GM23338 (cell line): ENCODE results near the gene MYLK. TPM values are rescaled to one million over a fixed set of nuclear protein-coding genes. Genes with fewer than 3 reads are reported as not detected.
A peak's percentile ranks its signal among the peaks of the same experiment; 100 is the strongest.

Experiments used
- ATAC-seq: fragments of 200-7000 bp; cut with Tn5 transposase; 3 replicates; pipeline ENCODE4 v1.9.1; 2020
- DNase-seq: peaks from one replicate; pipeline ENCODE4 v3.0.0-alpha.2; 2015; ENCODE audit warnings: low spot score
- H2AFZ ChIP-seq: fragments of 200-600 bp; sonication (generic); 2 replicates; pipeline ENCODE4 v1.8.0; 2016; ENCODE audit warnings: antibody characterized with exemption, mild to moderate bottlenecking, moderate library complexity
- H3F3A ChIP-seq: fragments of 200-600 bp; sonication (generic); replicated peaks from 2 replicates; pipeline ENCODE4 v1.8.0; 2017; ENCODE audit warnings: antibody characterized with exemption, mixed run types, low read depth
- H3K27ac ChIP-seq: fragments of 200-600 bp; sonication (generic); 2 replicates; pipeline ENCODE4 v1.6.1; 2016; ENCODE audit warnings: low read depth
- H3K27me3 ChIP-seq: fragments of 200-600 bp; sonication (generic); 2 replicates; pipeline ENCODE4 v1.8.0; 2016; ENCODE audit warnings: mild to moderate bottlenecking, mixed run types, moderate library complexity; ENCODE audit not compliant: insufficient read depth
- H3K36me3 ChIP-seq: fragments of 200-600 bp; sonication (generic); 2 replicates; pipeline ENCODE4 v1.8.0; 2016; ENCODE audit warnings: mild to moderate bottlenecking; ENCODE audit not compliant: insufficient read depth
- H3K4me1 ChIP-seq: fragments of 200-600 bp; sonication (generic); 2 replicates; pipeline ENCODE4 v1.8.0; 2016; ENCODE audit warnings: mild to moderate bottlenecking, moderate library complexity; ENCODE audit not compliant: insufficient read depth
- H3K4me2 ChIP-seq: fragments of 200-600 bp; sonication (generic); 2 replicates; pipeline ENCODE4 v1.7.1; 2017; ENCODE audit warnings: mixed run types
- H3K4me3 ChIP-seq: fragments of 200-600 bp; sonication (generic); 2 replicates; pipeline ENCODE4 v1.6.1; 2016; ENCODE audit warnings: mixed run types
- H3K79me2 ChIP-seq: fragments of 200-600 bp; sonication (generic); replicated peaks from 2 replicates; pipeline ENCODE4 v1.8.0; 2017; ENCODE audit warnings: mild to moderate bottlenecking; ENCODE audit not compliant: insufficient read depth
- H3K9me2 ChIP-seq: fragments of 200-600 bp; sonication (generic); 2 replicates; pipeline ENCODE4 v1.8.0; 2017; ENCODE audit not compliant: insufficient read depth
- H4K20me1 ChIP-seq: fragments of 200-600 bp; sonication (generic); replicated peaks from 2 replicates; pipeline ENCODE4 v1.8.0; 2017; ENCODE audit warnings: mild to moderate bottlenecking; ENCODE audit not compliant: insufficient read depth
- H3K27ac Mint-ChIP-seq: 2 replicates; pipeline ENCODE4 v1.8.0; 2020; ENCODE audit warnings: inconsistent platforms, mild to moderate bottlenecking, moderate library complexity, mixed read lengths
- H3K27me3 Mint-ChIP-seq: 3 replicates; pipeline ENCODE4 v1.8.0; 2022; ENCODE audit warnings: low read depth, mild to moderate bottlenecking, moderate library complexity, mixed read lengths, inconsistent platforms; ENCODE audit not compliant: insufficient read depth, poor library complexity
- H3K36me3 Mint-ChIP-seq: 3 replicates; pipeline ENCODE4 v1.8.0; 2021; ENCODE audit warnings: low read depth, mild to moderate bottlenecking, inconsistent platforms, moderate library complexity, mixed read lengths
- H3K4me1 Mint-ChIP-seq: 3 replicates; pipeline ENCODE4 v1.8.0; 2020; ENCODE audit warnings: mild to moderate bottlenecking, inconsistent platforms, mixed read lengths
- H3K4me3 Mint-ChIP-seq: 3 replicates; pipeline ENCODE4 v1.8.0; 2021; ENCODE audit warnings: moderate library complexity, mild to moderate bottlenecking, inconsistent platforms, mixed read lengths
- H3K9me3 Mint-ChIP-seq: 3 replicates; pipeline ENCODE4 v1.8.0; 2020; ENCODE audit warnings: moderate library complexity, mild to moderate bottlenecking, inconsistent platforms, mixed read lengths
- CREB1 ChIP-seq: fragments of 250-450 bp; sonication (Bioruptor Pico); IDR thresholded peaks from 2 replicates; pipeline ENCODE4 v1.5.0; 2020; ENCODE audit warnings: low read depth, mild to moderate bottlenecking, moderate library complexity
- CTCF ChIP-seq, 2 experiments: fragments of 200-600 bp in 1 of 2; sonication (generic) in 1 of 2; conservative IDR thresholded peaks; 2 replicates each; pipeline versions ENCODE4 v1.5.1 to v1.6.1; 2016 to 2017; ENCODE audit warnings: antibody characterized with exemption in 2 of 2, low read depth in 2 of 2, mild to moderate bottlenecking in 2 of 2, moderate library complexity in 1 of 2
- ETS1 ChIP-seq: IDR thresholded peaks from 2 replicates; pipeline ENCODE4 v1.6.1; 2016; ENCODE audit warnings: antibody characterized with exemption
- EZH2 ChIP-seq: fragments of 200-600 bp; sonication (generic); IDR thresholded peaks from one replicate; pipeline ENCODE4 v1.8.0; 2017; ENCODE audit warnings: antibody characterized with exemption, mild to moderate bottlenecking, low read depth; ENCODE audit not compliant: unreplicated experiment
- EZH2phosphoT487 ChIP-seq: fragments of 200-600 bp; sonication (generic); IDR thresholded peaks from one replicate; pipeline ENCODE4 v1.8.1; 2018; ENCODE audit warnings: antibody characterized with exemption; ENCODE audit not compliant: unreplicated experiment
- JUNB ChIP-seq: IDR thresholded peaks from one replicate; pipeline ENCODE4 v1.6.1; 2016; ENCODE audit warnings: antibody characterized with exemption; ENCODE audit not compliant: unreplicated experiment
- NANOG ChIP-seq: IDR thresholded peaks from 2 replicates; pipeline ENCODE4 v1.6.1; 2016; ENCODE audit warnings: antibody characterized with exemption, borderline replicate concordance
- POLR2AphosphoS5 ChIP-seq: IDR thresholded peaks from 2 replicates; pipeline ENCODE4 v1.6.1; 2016; ENCODE audit warnings: antibody characterized with exemption, low read depth
- ZNF114 ChIP-seq: fragments of 250-450 bp; sonication (Bioruptor Pico); IDR thresholded peaks from 2 replicates; pipeline ENCODE4 v1.5.0; 2020; ENCODE audit warnings: mild to moderate bottlenecking, moderate library complexity
- ZNF331 ChIP-seq: fragments of 250-450 bp; sonication (Bioruptor Pico); IDR thresholded peaks from 2 replicates; pipeline ENCODE4 v1.5.0; 2020; ENCODE audit warnings: low read depth, mild to moderate bottlenecking, moderate library complexity
- polyA plus RNA-seq: library from polyadenylated mRNA; unstranded; fragments of >200 nt; fragmentation: Nextera tagmentation; extraction: Ambion mirVana; gene quantifications from 2 replicates; pipeline ENCODE4 v1.2.1, GENCODE V29; 2016
- total RNA-seq: library from RNA; depleted of rRNA; stranded (reverse); fragments of >200 nt; shearing (Covaris generic); gene quantifications from 2 replicates; pipeline ENCODE4 v1.2.3, GENCODE V29; 2014
- TF ChIP-seq, protein P1 (sequence below): IDR thresholded peaks from one replicate; pipeline ENCODE4 v1.6.1; 2018; ENCODE audit warnings: antibody characterized with exemption; ENCODE audit not compliant: unreplicated experiment

Gene MYLK
- total and polyA plus RNA-seq, 2 experiments from 2014 or later = 11.5 to 17.9 TPM

- DNase-seq (no peak), ATAC-seq (no peak)
- Histone ChIP-seq H3K4me2 (no peak overlapping the region), H3K27ac (peak overlapping the region; percentile 75; the same call in 1 of the 2 replicates), H3K79me2 (no peaks in the 10 kb centered on the region), H3F3A (no peaks in the 10 kb centered on the region), H3K9me2 (no peaks in the 10 kb centered on the region), H3K27me3 (no peaks in the 10 kb centered on the region), H2AFZ (no peak overlapping the region), H3K36me3 (no peaks in the 10 kb centered on the region), H3K4me3 (no peak overlapping the region), H4K20me1 (no peaks in the 10 kb centered on the region), H3K4me1 (no peaks in the 10 kb centered on the region)
- H3K27ac Mint-ChIP-seq = 0 out of 2 replicates have a peak overlapping the region, but pooled peaks have one; percentile 0
- H3K4me3 Mint-ChIP-seq = no peak overlapping the region
- H3K9me3 Mint-ChIP-seq = no peaks in the 10 kb centered on the region
- peaks cover 11% of the 10 kb centered on the region for H3K4me1 Mint-ChIP-seq
- no peaks in the 10 kb centered on the region for H3K36me3 Mint-ChIP-seq
- no peaks in the 10 kb centered on the region for H3K27me3 Mint-ChIP-seq
- no peak for TF ChIP-seq ZNF114 (CRISPR knock-in tag)
- no peak for TF ChIP-seq ZNF331 (CRISPR knock-in tag)
- TF ChIP-seq CREB1 (CRISPR knock-in tag) = no peak
- no peak for TF ChIP-seq POLR2AphosphoS5
- TF ChIP-seq EZH2phosphoT487 = no peak
- no peak for TF ChIP-seq JUNB
- no peak for TF ChIP-seq NANOG
Observed at GRCh38 chr3:123767564-123768292, 116.4 kb downstream of the MYLK start.

- Mint-ChIP-seq H3K9me3 (no peaks in the 10 kb centered on the region), H3K27me3 (no peaks in the 10 kb centered on the region), H3K4me1 (peaks cover 11% of the 10 kb centered on the region), H3K27ac (no peak overlapping the region; the same call in 1 of the 2 replicates), H3K4me3 (no peak overlapping the region), H3K36me3 (no peaks in the 10 kb centered on the region)
- no peaks in the 10 kb centered on the region for H3K9me2 ChIP-seq
- ATAC-seq = peak; percentile 89
- no peaks in the 10 kb centered on the region for H3K36me3 ChIP-seq
- DNase-seq = peak; percentile 45
- H3K4me1 ChIP-seq = no peaks in the 10 kb centered on the region
- H3K4me2 ChIP-seq = no peak overlapping the region
- no peaks in the 10 kb centered on the region for H3K79me2 ChIP-seq
- H3K27ac ChIP-seq = peak overlapping the region; percentile 75; the same call in 1 of the 2 replicates
- H3K27me3 ChIP-seq = no peaks in the 10 kb centered on the region
- H2AFZ ChIP-seq = peak overlapping the region; percentile 39
- H3K4me3 ChIP-seq = no peak overlapping the region
- H3F3A ChIP-seq = no peaks in the 10 kb centered on the region
- H4K20me1 ChIP-seq = no peaks in the 10 kb centered on the region
- no peak for TF ChIP-seq EZH2phosphoT487
- TF ChIP-seq ETS1 = no peak
- no peak for TF ChIP-seq NANOG
- no peak for TF ChIP-seq CTCF (conservative IDR thresholded peaks at IDR 0.05; ENCODE audit: low read depth in 2 of 2)
- TF ChIP-seq, protein P1, sequence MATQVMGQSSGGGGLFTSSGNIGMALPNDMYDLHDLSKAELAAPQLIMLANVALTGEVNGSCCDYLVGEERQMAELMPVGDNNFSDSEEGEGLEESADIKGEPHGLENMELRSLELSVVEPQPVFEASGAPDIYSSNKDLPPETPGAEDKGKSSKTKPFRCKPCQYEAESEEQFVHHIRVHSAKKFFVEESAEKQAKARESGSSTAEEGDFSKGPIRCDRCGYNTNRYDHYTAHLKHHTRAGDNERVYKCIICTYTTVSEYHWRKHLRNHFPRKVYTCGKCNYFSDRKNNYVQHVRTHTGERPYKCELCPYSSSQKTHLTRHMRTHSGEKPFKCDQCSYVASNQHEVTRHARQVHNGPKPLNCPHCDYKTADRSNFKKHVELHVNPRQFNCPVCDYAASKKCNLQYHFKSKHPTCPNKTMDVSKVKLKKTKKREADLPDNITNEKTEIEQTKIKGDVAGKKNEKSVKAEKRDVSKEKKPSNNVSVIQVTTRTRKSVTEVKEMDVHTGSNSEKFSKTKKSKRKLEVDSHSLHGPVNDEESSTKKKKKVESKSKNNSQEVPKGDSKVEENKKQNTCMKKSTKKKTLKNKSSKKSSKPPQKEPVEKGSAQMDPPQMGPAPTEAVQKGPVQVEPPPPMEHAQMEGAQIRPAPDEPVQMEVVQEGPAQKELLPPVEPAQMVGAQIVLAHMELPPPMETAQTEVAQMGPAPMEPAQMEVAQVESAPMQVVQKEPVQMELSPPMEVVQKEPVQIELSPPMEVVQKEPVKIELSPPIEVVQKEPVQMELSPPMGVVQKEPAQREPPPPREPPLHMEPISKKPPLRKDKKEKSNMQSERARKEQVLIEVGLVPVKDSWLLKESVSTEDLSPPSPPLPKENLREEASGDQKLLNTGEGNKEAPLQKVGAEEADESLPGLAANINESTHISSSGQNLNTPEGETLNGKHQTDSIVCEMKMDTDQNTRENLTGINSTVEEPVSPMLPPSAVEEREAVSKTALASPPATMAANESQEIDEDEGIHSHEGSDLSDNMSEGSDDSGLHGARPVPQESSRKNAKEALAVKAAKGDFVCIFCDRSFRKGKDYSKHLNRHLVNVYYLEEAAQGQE = no peak
- no peak for TF ChIP-seq EZH2
- no peak for TF ChIP-seq JUNB
- TF ChIP-seq POLR2AphosphoS5 = no peak
- TF ChIP-seq CREB1 (CRISPR knock-in tag) = no peak
- TF ChIP-seq ZNF114 (CRISPR knock-in tag) = no peak
Observed at GRCh38 chr3:123767009-123767372, 117.1 kb downstream of the MYLK start.
